NB4 (cell line): ENCODE data around the gene TIA1.
A peak's percentile ranks its signal among the peaks of the same experiment; 100 is the strongest.
"Not testable (repeated sequence)": the region's sequence is repeated elsewhere in the genome, so short reads cannot be mapped to it uniquely, and the experiment has no call there.

ENCODE experiments used
- DNase-seq: peaks from one replicate; pipeline ENCODE4 v3.0.0; 2010; ENCODE audit warnings: low read depth
- H3K4me3 ChIP-seq: one replicate; pipeline ENCODE4 v1.5.1; 2011; ENCODE audit warnings: mild to moderate bottlenecking, low read depth, low read length, moderate library complexity
- CTCF ChIP-seq: IDR thresholded peaks from one replicate; pipeline ENCODE4 v1.5.1; 2012; ENCODE audit warnings: low read depth, low read length
- MAX ChIP-seq: IDR thresholded peaks from 2 replicates; pipeline ENCODE4 v1.6.1; 2011; ENCODE audit warnings: low read depth, low read length
- MYC ChIP-seq: IDR thresholded peaks from 2 replicates; pipeline ENCODE4 v1.6.1; 2011; ENCODE audit warnings: low read depth, low read length
- POLR2A ChIP-seq: IDR thresholded peaks from 2 replicates; pipeline ENCODE4 v1.6.1; 2011; ENCODE audit warnings: mild to moderate bottlenecking; ENCODE audit not compliant: insufficient read length; ENCODE audit errors: extremely low read depth

Gene TIA1

GRCh38 chr2:70190418-70191243 lies 57.8 kb downstream of the TIA1 start, which contains the start of gene C2orf42:
TSS of gene C2orf42 (minus strand) at chr2:70191019. CDS start at chr2:70181985, 9,034 bp downstream.
- peak within 1 kb of the TSS; percentile 91 for H3K4me3 ChIP-seq
- peak; percentile 99 for DNase-seq
- TF ChIP-seq CTCF, result peak; percentile 24
- TF ChIP-seq MAX, result peak; percentile 45
- TF ChIP-seq MYC, result peak; percentile 69; the same call in 1 of the 2 replicates
- peak; percentile 94 for TF ChIP-seq POLR2A

- H3K4me3 ChIP-seq, result no peak overlapping the region
- no peak for TF ChIP-seq MYC
- no peak for TF ChIP-seq MAX
- no peak for TF ChIP-seq POLR2A
- TF ChIP-seq CTCF, result no peak
- DNase-seq, result peak; percentile 20
Measured at GRCh38 chr2:70188460-70188859, 60.0 kb downstream of the TIA1 start.

GRCh38 chr2:70187170-70187569 lies 61.3 kb downstream of the TIA1 start:
- DNase-seq, H3K4me3 ChIP-seq: not testable (repeated sequence)

GRCh38 chr2:70182689-70183088 lies 65.7 kb downstream of the TIA1 start:
- no peak overlapping the region for H3K4me3 ChIP-seq
- DNase-seq, result no peak
- no peak for TF ChIP-seq MYC
- TF ChIP-seq POLR2A, result no peak
- TF ChIP-seq MAX, result no peak
- TF ChIP-seq CTCF, result no peak

- TF ChIP-seq MAX (no peak), CTCF (no peak), POLR2A (no peak), MYC (no peak; the same call in 1 of the 2 replicates)
- DNase-seq, result peak; percentile 96
- H3K4me3 ChIP-seq, result peak overlapping the region; percentile 1
Measured at GRCh38 chr2:70181363-70181956, 67.0 kb downstream of the TIA1 start.

- DNase-seq, result peak; percentile 65
- no peak overlapping the region for H3K4me3 ChIP-seq
- TF ChIP-seq CTCF, result no peak
- TF ChIP-seq POLR2A, result no peak
- TF ChIP-seq MAX, result no peak
- TF ChIP-seq MYC, result no peak
Measured at GRCh38 chr2:70173520-70173919, 74.9 kb downstream of the TIA1 start.

- not testable (repeated sequence) for DNase-seq, H3K4me3 ChIP-seq
Measured at GRCh38 chr2:70169654-70170245, 78.7 kb downstream of the TIA1 start.
